PFSK-1 (cell line): Measurements from ENCODE around the gene HEXA.

ENCODE experiments used
- POLR2AphosphoS5 ChIP-seq: IDR thresholded peaks from 2 replicates; pipeline ENCODE4 v1.6.1; 2012; ENCODE audit warnings: low read depth, mild to moderate bottlenecking, control low read depth, low read length, moderate library complexity
- TAF1 ChIP-seq: IDR thresholded peaks from 2 replicates; pipeline ENCODE4 v1.6.1; 2012; ENCODE audit warnings: low read length, control low read depth, borderline replicate concordance; ENCODE audit not compliant: insufficient read depth

DNA sequence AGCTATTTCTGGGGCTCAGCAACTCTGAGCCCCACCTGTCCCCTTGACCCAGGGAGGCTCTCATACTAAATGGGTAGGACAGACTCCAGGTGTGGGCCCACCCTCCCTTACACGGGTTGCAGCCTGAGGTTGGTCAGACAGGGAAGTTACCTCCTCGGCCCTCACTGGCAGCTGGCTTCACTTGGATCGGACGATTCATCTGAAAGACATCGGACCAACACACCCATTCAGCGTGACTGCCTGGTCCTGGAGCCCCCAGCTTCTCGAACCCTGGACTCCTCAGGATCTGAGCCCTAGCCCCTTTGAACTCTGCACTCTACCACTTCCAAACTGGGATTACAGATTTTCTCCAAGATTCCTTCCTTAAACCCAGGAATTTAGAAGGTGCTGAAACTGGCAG, 71.2 kb downstream of the HEXA start:
- TF ChIP-seq TAF1 (no peak), POLR2AphosphoS5 (no peak)
